Measurements from ENCODE around the gene SYNE2.

DNA sequence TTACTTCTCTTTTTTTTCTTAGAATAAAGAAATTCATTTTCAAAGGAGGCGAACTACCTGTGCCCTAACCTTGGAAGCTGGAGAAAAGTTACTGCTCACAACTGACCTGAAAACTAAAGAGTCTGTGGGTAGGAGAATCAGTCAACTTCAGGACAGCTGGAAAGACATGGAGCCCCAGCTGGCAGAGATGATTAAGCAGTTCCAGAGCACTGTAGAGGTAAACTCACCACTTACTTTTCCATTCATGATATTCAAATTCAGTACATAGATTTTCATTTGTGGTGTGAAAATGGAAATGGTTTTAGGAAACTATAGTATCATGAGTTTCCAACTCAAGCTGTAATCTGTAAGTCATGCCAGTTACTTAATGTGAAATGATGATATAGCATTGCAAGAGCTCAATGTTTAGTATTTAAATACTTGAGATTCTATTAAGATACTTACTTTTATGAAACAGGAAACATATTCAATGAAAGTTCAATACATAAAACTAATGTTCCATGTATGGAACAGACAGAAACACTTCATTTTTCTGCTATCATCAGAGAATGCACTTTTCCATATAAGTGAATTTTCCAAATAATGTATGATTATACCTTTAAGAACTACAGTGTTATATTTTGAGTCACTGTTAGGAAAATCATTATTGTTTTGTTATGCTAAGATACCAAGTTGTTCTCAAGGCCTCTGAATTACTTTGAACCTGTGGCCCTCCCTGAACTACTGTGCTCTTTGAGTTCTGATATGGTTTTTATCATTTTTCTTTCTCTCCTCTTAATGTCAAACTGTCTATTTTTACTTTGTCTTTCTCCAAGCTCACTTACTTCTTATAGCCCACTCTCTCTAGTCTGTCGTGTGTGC lies 322.3 kb downstream of the SYNE2 start:
- no peak for TF ChIP-seq NFYB (CRISPR knock-in tag; conservative IDR thresholded peaks at IDR 0.05; ENCODE audit: low read depth)
- TF ChIP-seq CTCF (IDR thresholded peaks at IDR 0.05), result no peak
